AG10803 (cell line): ENCODE data around the gene STK32C.

Source experiments
- DNase-seq: peaks from one replicate; pipeline ENCODE4 v3.0.0; 2010; ENCODE audit warnings: low read depth
- H3K4me3 ChIP-seq: 2 replicates; pipeline ENCODE4 v1.5.1; 2011; ENCODE audit warnings: mild to moderate bottlenecking, low read length, control low read depth
- TF ChIP-seq, protein P1 (sequence below): conservative IDR thresholded peaks from 2 replicates; pipeline ENCODE4 v1.5.1; 2011; ENCODE audit warnings: mild to moderate bottlenecking, low read length, control low read depth, inconsistent platforms

Gene STK32C

DNA sequence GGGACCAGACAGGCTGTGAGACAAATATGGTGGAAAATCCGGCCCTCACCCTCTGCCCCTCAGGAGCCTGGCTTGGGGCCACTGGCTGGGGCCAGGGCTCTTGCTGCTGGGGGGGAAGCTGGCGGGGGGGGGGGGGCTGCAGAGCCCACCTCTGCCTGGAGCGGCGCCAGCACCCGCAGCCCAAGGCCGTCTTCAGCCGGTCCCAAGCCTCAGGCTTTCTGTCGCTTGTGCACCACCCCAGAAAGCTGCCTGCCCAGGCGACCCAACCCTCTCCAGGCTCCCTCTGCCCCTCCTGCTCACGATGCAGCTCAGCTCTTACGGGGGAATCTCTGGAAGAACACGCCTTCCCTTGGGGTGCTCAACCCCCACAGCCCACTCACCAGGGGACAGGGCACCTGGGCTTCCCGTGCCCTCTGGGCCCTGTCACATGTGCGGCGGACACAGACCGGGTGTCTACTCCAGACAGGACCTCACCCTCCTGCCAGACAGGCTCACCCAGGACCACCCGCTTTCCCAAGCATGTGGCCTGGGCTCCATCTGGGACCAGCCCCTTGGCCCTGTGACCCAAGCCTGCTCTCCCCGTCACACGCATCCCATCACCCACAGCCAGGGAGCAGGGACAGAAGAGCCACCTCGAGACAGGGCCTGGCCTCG lies 77.1 kb downstream of the STK32C start:
- DNase-seq, result no peak
- H3K4me3 ChIP-seq, result no peak overlapping the region
- TF ChIP-seq, protein P1, sequence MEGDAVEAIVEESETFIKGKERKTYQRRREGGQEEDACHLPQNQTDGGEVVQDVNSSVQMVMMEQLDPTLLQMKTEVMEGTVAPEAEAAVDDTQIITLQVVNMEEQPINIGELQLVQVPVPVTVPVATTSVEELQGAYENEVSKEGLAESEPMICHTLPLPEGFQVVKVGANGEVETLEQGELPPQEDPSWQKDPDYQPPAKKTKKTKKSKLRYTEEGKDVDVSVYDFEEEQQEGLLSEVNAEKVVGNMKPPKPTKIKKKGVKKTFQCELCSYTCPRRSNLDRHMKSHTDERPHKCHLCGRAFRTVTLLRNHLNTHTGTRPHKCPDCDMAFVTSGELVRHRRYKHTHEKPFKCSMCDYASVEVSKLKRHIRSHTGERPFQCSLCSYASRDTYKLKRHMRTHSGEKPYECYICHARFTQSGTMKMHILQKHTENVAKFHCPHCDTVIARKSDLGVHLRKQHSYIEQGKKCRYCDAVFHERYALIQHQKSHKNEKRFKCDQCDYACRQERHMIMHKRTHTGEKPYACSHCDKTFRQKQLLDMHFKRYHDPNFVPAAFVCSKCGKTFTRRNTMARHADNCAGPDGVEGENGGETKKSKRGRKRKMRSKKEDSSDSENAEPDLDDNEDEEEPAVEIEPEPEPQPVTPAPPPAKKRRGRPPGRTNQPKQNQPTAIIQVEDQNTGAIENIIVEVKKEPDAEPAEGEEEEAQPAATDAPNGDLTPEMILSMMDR, result no peak

GRCh38 chr10:132229834-132230556 lies 77.8 kb downstream of the STK32C start:
- no peak for DNase-seq
- H3K4me3 ChIP-seq, result no peak overlapping the region
- TF ChIP-seq, protein P1, result no peak

DNA sequence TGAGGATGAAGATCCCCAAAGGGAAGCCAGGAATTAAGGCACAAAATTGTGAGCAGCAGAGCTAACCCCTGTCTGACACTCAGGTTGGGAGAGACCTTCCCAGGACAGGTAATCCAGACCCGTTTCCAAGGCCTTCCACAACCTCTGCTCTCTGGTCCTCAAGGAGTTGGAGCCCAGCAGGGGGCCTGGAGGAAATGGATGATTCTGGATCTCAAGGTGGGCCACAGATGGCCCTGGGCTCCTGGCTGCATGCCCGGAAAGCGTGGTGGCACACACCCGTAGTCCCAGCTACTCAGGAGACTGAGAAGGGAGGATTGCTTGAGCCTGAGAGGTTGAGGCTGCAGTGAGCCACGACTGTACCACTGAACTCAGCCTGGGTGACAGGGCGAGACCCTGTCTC lies 78.7 kb downstream of the STK32C start:
- DNase-seq, result no peak
- no peak overlapping the region for H3K4me3 ChIP-seq
- TF ChIP-seq, protein P1, result no peak

GRCh38 chr10:132228616-132229015 lies 79.1 kb downstream of the STK32C start:
- TF ChIP-seq, protein P1, result no peak
- DNase-seq, result no peak
- H3K4me3 ChIP-seq, result no peak overlapping the region

DNA sequence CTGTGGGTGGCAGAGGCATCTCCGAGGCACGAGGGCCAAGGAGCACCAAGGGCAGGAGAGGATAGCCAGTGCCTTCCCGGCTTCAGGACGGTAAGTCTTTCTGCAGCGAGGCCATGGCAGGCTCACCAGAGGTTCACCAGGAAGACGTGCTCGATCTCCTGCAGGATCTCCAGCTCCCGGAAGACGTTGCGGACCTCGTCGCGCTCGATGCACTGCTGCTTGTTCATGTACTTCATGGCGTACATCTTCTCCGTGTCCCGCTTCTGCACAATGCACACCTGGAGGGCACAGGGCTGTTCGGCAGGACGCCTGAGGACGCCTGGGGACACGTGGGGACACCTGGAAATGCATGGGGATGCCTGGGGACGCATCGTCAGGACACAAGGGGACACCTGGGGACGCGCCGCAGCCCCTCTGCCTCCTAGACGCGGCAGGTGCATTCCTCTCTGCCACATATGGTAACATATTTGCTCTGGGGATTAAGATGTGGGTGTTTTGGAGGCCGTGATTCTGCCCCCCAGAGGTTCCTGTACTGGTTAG lies 79.8 kb downstream of the STK32C start:
- H3K4me3 ChIP-seq, result no peak overlapping the region
- TF ChIP-seq, protein P1, result no peak
- DNase-seq, result no peak

DNA sequence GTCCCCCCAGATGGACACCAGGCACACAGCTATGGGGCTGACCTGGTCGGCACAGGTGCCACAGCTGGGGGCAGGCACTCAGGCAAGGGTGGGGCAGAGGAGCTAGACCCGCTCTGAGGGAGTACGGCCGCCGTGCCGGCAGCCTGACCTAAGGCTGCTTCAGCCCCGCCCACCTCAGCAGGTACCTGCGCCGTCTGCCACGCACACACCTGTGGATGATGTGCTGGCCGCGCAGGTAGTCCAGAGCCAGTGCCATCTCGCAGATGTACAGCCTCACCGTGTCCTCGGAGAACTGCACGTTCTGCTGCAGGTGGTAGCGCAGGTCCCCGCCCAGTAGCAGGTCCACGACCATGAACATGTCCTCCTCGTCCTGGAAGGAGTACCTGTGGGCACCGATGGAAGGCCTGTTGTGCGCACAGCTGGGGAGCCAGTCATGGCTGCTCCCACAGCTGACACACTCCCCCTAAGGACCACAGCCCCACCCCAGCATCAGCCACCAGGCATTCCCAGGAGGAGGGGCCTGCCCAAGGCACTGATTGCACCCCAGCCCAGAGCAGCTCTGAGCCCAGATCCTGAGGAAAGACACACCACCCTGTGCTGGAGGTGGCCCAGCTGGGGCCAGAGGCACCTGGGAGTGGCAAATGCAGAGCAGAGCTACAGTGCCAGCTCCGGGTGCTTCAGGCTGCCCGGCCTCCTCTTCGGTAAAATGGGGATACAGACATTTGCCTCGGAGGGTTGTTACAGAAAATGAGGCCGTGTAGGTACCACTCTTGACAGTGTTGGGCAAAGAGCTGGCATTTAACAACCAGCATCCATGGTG lies 81.0 kb downstream of the STK32C start:
- TF ChIP-seq, protein P1, result no peak
- no peak for DNase-seq
- H3K4me3 ChIP-seq, result no peak overlapping the region
